ENCODE data around the gene GP2. TPM values are rescaled to one million over a fixed set of nuclear protein-coding genes. Genes with fewer than 3 reads are reported as not detected.

The GP2 gene
- total and polyA plus RNA-seq, 2 of the 4 experiments (the other 2 are of a cell fraction): not detected

DNA sequence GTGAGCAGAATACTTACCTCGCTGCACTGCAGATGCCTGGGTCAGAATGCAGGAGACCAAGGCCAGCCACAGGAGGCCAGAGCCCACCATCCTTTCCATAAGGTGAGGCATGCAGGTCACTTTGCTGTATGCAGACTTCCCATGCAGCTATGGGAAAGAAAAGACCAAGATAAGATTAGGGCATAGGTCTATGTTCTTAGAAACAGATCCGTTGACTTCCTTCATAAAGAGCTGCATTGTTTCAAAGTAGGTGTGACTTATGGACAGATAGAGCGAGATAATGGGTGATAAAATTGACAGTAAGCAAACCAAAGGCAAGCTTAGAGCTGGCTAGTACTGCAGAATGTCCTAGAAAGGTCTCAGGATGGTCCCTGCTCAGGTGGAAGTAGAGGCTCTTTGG lies 992 bp downstream of the GP2 start:
- no peak for TF ChIP-seq FOS (IDR thresholded peaks at IDR 0.05; ENCODE audit: low read depth, low read length)
- no peak for TF ChIP-seq CHD1 (IDR thresholded peaks at IDR 0.05; ENCODE audit: low read depth, low read length)
- TF ChIP-seq RFX5 (IDR thresholded peaks at IDR 0.05; ENCODE audit: low read depth, low read length): no peak
- no peak for TF ChIP-seq CTCF (conservative IDR thresholded peaks at IDR 0.05; ENCODE audit: low read depth, low read length)
- no peak for TF ChIP-seq RAD21 (IDR thresholded peaks at IDR 0.05; ENCODE audit: low read length)
- no peak for TF ChIP-seq NFE2L2 (IDR thresholded peaks at IDR 0.05; ENCODE audit: low read depth, low read length)
- no peak for TF ChIP-seq SMC3 (IDR thresholded peaks at IDR 0.05; ENCODE audit: low read depth, low read length)
- H3K9ac ChIP-seq (ENCODE audit: low read depth, low read length): no peak overlapping the region
- H3K56ac ChIP-seq (ENCODE audit: extremely low read depth, insufficient read depth, low read length): no peak overlapping the region
- no peak overlapping the region for H2BK20ac ChIP-seq (ENCODE audit: low read depth, low read length)
- ChIA-PET CTCF (no interaction called here), POLR2A (ENCODE audit: unreplicated experiment) (no interaction called here)
- no peak overlapping the region for H3K4me3 ChIP-seq (ENCODE audit: insufficient read depth, low read depth, low read length)
- H2BK5ac ChIP-seq (ENCODE audit: low read depth, low read length, poor library complexity, severe bottlenecking): no peak overlapping the region
- H3K14ac ChIP-seq (replicated peaks; ENCODE audit: low read depth, low read length): no peak overlapping the region
- peaks cover 15% of the 10 kb centered on the region for H3K9me3 ChIP-seq (ENCODE audit: control insufficient read depth, insufficient read depth, low read length)
- ATAC-seq (ENCODE audit: low read depth) (no peak), DNase-seq (no peak)
- no peak overlapping the region for H3K23ac ChIP-seq (ENCODE audit: low read depth, low read length)
- no peak overlapping the region for H4K5ac ChIP-seq (ENCODE audit: low read depth, low read length)
- H2AK9ac ChIP-seq (replicated peaks; ENCODE audit: low read depth, low read length, poor library complexity): no peak overlapping the region
- dilution Hi-C loops (cut with HindIII; ENCODE audit: low sequenced_read_pairs, unreplicated experiment): no loop called here
- in situ Hi-C loops (cut with MboI; ENCODE audit: low sequenced_read_pairs): loop anchor here (25.0 kb wide), 1 partner anchor 164 kb away; no protein-coding TSS in a partner anchor
- H3K36me3 ChIP-seq (ENCODE audit: control insufficient read depth, insufficient read depth, low read length): no peaks in the 10 kb centered on the region
- no peaks in the 10 kb centered on the region for H3K9me1 ChIP-seq (ENCODE audit: insufficient read depth, low read length)
- H3K79me1 ChIP-seq (ENCODE audit: low read depth in 1 of 2, low read length in 2 of 2): no peaks in the 10 kb centered on the region
- no TSS peak for BruUV-seq (replicated peaks)
- intact Hi-C loops (cut with micrococcal nuclease): no loop called here
- H3K4me1 ChIP-seq (ENCODE audit: control insufficient read depth, insufficient read depth, low read length): no peaks in the 10 kb centered on the region
- no peak overlapping the region for H2AFZ ChIP-seq (replicated peaks; ENCODE audit: low read length, poor library complexity)
- H4K8ac ChIP-seq (ENCODE audit: low read depth in 2 of 2, low read length in 2 of 2): no peak overlapping the region
- H4K91ac ChIP-seq (ENCODE audit: insufficient read depth, low read depth, low read length): no peak overlapping the region
- no peak overlapping the region for H3K4ac ChIP-seq (ENCODE audit: low read depth, low read length)
- H3K27ac ChIP-seq (ENCODE audit: insufficient read depth, low read length): no peak overlapping the region
- no peaks in the 10 kb centered on the region for H3K27me3 ChIP-seq (ENCODE audit: control insufficient read depth, insufficient read depth, low read length)
- H3K18ac ChIP-seq (ENCODE audit: low read depth, low read length): no peak overlapping the region
- no peaks in the 10 kb centered on the region for H4K20me1 ChIP-seq (ENCODE audit: insufficient read depth, low read length)
- H2BK120ac ChIP-seq (ENCODE audit: low read depth, low read length): no peak overlapping the region
- H2BK15ac ChIP-seq (ENCODE audit: low read depth, low read length): no peak overlapping the region
- H2AK5ac ChIP-seq (ENCODE audit: low read depth, low read length): no peak overlapping the region
- WGBS, 2 experiments (ENCODE audit: extremely low coverage in 2 of 2, insufficient read length in 1 of 2): 30% methylated on average over 3 of the region's 3 CpGs; no CpG with 5 or more reads in 1 of the 2 experiments
- no peak overlapping the region for H3K4me2 ChIP-seq (ENCODE audit: low read depth, low read length)
